Ishikawa (cell line): Measurements from ENCODE around the gene LARP1B.
A peak's percentile ranks its signal among the peaks of the same experiment; 100 is the strongest.

ENCODE experiments used
- CEBPB ChIP-seq: IDR thresholded peaks from 2 replicates; pipeline ENCODE4 v1.6.1; 2012
- CREB1 ChIP-seq: IDR thresholded peaks from 2 replicates; pipeline ENCODE4 v1.6.1; 2012; ENCODE audit warnings: low read depth
- EGR1 ChIP-seq: IDR thresholded peaks from 2 replicates; pipeline ENCODE4 v1.6.1; 2012
- EP300 ChIP-seq: IDR thresholded peaks from 2 replicates; pipeline ENCODE4 v1.6.1; 2012; ENCODE audit warnings: borderline replicate concordance
- FOXM1 ChIP-seq: IDR thresholded peaks from 2 replicates; pipeline ENCODE4 v1.6.1; 2012; ENCODE audit warnings: low read depth, borderline replicate concordance
- MAX ChIP-seq: IDR thresholded peaks from 2 replicates; pipeline ENCODE4 v1.6.1; 2012
- NFIC ChIP-seq: IDR thresholded peaks from 2 replicates; pipeline ENCODE4 v1.6.1; 2012
- RAD21 ChIP-seq: IDR thresholded peaks from 2 replicates; pipeline ENCODE4 v1.6.1; 2012; ENCODE audit warnings: low read depth
- REST ChIP-seq: IDR thresholded peaks from 2 replicates; pipeline ENCODE4 v1.6.1; 2012; ENCODE audit warnings: low read depth, mild to moderate bottlenecking
- TAF1 ChIP-seq: IDR thresholded peaks from 2 replicates; pipeline ENCODE4 v1.6.1; 2012; ENCODE audit warnings: low read depth, mild to moderate bottlenecking
- TCF12 ChIP-seq: IDR thresholded peaks from 2 replicates; pipeline ENCODE4 v1.6.1; 2012; ENCODE audit warnings: low read depth
- TEAD4 ChIP-seq: IDR thresholded peaks from 2 replicates; pipeline ENCODE4 v1.6.1; 2012
- USF1 ChIP-seq: IDR thresholded peaks from 2 replicates; pipeline ENCODE4 v1.6.1; 2012
- YY1 ChIP-seq: IDR thresholded peaks from 2 replicates; pipeline ENCODE4 v1.6.1; 2012; ENCODE audit warnings: low read depth
- ZBTB7A ChIP-seq: IDR thresholded peaks from 2 replicates; pipeline ENCODE4 v1.6.1; 2012; ENCODE audit warnings: low read depth

LARP1B gene

GRCh38 chr4:128051229-128051628 lies 9.9 kb upstream of the LARP1B start:
- TF ChIP-seq RAD21: peak; percentile 38; the same call in 1 of the 2 replicates

GRCh38 chr4:128056396-128056795 lies 4.7 kb upstream of the LARP1B start:
- TF ChIP-seq TEAD4 (no peak), USF1 (no peak), CREB1 (no peak), EGR1 (no peak)

GRCh38 chr4:128060121-128060698 lies 902 bp upstream of the LARP1B start:
- TF ChIP-seq USF1 (no peak), CREB1 (no peak), EGR1 (no peak), TEAD4 (no peak), CEBPB (no peak), TAF1 (no peak; the same call in 1 of the 2 replicates), NFIC (no peak), MAX (no peak), REST (no peak), TCF12 (no peak), EP300 (no peak), FOXM1 (no peak), YY1 (no peak), ZBTB7A (no peak), RAD21 (no peak)

GRCh38 chr4:128061566-128062536 lies 739 bp downstream of the LARP1B start:
- TF ChIP-seq ZBTB7A (no peak), YY1 (no peak; the same call in 1 of the 2 replicates), RAD21 (no peak), NFIC (no peak), EP300 (no peak), TCF12 (no peak), CREB1 (no peak), FOXM1 (no peak), MAX (no peak; the same call in none of the 2 replicates), TAF1 (no peak; the same call in 1 of the 2 replicates), USF1 (no peak), REST (no peak)

GRCh38 chr4:128068918-128069317 lies 7.8 kb downstream of the LARP1B start:
- peak; percentile 38; the same call in 1 of the 2 replicates for TF ChIP-seq RAD21
- no peak for TF ChIP-seq TAF1
- no peak for TF ChIP-seq TCF12
- no peak for TF ChIP-seq CEBPB
- no peak for TF ChIP-seq EP300
- TF ChIP-seq FOXM1: no peak
- no peak for TF ChIP-seq ZBTB7A
- no peak for TF ChIP-seq NFIC
